GM18507 (cell line): ENCODE data around the gene SND1.

Source experiments
- DNase-seq: peaks from one replicate; pipeline ENCODE4 v3.0.0; 2011; ENCODE audit warnings: low read depth; ENCODE audit not compliant: insufficient read length; ENCODE audit errors: extremely low spot score
- FAIRE-seq: peaks from 2 replicates; lab custom pipeline; 2011; peaks lifted over from hg19 to GRCh38; lab: Jason Lieb, UNC

Gene SND1

DNA sequence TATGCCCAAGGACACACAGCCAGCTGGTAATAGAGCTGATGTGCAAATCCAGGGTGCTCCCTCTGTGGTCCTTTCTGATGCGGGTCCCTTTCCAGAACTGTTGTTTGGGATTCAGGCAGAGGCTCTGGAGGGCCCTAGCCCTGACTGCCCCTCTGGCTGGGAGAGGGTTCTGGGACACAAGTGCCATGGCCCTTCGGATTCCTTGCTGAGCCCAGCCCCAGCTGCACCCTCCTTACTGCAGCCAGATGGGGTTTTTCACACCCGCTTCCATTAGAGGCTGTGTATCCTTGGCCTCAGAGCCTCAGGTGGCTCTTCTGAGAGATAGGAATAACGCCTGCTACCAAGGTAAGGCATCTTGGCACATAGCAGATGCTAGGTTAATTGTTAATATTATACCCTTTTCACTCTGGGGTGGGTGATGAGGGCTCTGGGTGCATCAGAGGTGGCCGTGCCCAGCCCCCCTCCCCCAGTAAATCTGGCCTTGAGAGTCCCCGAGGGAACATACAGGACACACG is 469.0 kb downstream of the SND1 start:
- FAIRE-seq: no peak
- DNase-seq: no peak

DNA sequence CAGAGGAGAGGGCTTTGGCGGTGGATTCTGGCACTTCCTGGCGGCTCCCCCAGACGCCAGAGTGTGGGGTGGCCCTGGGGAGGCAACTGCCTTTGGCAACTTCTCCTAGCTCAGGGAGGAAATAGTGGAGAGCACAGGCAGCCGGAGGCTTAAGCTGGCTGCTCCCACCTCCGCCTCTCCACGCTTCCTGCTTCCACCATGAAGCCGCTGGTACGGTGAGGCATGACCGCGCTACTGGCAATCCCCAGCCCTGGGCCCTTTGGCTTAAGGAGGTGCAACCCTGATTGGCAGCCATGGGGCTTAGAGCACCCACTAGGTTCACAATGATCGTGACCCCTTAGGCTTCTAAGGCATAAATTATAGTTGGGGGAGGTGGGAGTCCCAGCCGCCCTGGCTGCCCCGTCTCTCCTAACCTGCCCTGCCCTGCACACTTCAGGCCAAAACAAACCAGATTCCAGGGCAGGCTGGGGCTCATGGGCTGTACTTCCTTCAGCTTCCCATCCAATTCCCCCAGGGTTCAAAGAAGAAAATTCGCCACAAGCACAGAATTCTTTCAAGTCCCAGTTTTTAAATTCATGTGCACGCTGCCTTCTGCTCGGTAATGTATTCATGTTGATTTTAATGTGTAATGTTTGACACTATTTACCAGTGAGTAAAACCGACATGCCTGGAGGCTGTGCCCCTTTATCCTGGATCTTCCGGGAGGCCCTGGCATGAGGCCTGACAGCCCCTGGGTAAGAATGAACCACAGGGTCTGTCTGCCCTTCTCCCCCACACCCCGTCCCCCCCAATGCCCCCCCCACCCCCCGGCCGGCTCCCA is 469.9 kb downstream of the SND1 start:
- DNase-seq (no peak), FAIRE-seq (no peak)

DNA sequence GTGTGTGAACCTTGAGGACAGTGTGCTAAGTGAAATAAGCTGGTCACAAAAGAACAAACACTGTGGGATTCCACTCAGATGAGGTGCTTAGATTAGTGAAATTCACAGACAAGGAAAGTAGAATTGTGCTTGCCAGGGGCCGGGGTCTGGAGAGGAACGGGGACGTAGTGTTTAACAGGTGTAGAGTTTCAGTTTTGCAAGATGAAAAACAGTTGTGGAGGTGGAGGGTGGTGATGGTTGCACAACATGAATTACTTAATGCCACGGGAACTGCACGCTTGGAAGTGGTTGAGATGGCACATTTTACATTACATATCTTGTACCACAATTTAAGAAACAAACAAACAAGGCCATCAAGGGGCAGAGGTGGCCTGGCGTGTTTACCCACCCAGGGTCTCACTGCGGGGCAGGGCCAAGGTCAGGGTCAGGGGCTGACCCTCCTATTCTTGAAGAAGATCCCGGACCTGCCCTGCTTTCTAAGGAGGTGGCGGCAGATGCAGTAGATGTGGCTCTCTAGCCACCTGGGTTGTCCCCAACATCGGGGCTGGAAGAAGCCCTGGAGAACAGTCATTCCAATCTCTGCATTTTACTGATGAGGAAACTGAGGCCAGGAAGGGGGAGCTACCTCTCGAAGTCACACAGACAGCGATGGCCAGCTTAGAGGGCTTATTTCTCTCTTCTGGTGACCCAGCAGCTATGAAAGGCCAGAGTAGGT is 470.7 kb downstream of the SND1 start:
- DNase-seq (no peak), FAIRE-seq (no peak)

DNA sequence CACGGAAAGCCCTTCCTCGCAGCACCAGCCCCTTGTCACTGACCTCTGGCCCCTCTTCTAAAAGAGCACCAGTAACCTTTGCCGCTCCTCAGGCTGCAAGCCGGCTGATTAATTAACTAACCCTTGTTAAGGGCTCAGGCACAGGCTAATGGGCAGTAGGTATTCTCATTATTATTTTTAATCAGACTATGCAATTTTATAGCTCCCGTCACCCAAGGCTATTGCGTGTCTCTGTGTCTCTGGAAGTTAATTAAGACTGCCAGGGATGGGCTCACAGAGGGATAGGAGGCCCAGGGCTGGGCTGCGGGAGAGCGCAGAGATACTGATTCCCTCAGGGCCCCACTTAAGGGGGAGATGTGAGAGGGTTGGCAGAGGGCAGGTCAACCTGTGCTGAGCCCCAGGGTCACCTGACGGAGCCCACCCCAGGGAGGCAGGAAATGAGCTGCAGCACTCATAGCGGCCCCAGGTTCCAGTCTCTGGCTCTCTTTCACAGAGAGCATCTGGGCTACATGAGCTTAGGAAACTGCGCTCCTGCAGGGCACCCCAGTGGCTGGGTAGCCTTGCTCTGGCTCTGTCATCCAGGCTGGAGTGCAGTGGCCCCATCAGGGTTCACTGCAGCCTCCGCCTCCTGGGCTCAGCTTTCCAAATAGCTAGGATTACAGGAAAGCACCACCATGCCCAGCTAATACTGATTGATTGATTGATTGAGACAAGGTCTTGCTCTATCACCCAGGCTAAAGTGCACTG is 471.5 kb downstream of the SND1 start:
- FAIRE-seq (no peak), DNase-seq (no peak)

DNA sequence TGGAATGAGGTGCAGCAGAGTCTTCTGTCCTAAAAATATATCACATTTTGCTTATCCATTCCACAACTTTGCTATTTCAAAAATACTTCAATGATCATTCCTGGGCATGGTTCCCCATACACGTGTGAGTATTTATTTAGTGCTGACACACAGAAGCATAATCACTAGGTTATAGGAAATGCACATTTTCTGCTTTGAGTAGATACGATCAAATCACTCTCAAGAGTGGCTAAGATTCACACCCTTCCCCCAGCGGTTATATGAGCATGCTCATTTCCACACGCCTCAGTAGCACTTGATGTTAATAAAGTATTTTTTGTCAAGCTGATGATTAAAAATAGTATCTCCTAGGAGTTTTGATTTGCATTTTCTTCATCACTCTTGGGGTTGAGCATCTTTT is 472.8 kb downstream of the SND1 start:
- FAIRE-seq (no peak), DNase-seq (no peak)

DNA sequence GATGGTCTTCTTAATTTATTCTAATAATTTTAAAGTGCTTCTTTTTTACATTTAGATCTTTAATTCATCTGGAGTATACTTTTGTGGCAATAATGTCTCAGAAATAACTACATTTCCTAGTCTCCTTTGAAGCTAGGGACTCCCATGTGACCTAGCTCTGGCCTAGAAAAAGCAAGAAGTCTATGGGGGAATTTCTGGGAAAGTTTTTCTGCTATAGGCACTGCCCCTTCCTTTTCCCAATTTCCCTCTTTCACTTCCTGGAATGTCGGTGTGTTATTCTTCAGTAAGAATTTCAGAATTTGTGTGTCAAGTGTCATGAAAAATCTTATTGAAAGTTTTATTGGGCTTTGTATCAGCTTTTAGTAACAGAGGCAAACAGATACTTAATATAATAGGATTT is 473.8 kb downstream of the SND1 start:
- FAIRE-seq: no peak
- DNase-seq: no peak

DNA sequence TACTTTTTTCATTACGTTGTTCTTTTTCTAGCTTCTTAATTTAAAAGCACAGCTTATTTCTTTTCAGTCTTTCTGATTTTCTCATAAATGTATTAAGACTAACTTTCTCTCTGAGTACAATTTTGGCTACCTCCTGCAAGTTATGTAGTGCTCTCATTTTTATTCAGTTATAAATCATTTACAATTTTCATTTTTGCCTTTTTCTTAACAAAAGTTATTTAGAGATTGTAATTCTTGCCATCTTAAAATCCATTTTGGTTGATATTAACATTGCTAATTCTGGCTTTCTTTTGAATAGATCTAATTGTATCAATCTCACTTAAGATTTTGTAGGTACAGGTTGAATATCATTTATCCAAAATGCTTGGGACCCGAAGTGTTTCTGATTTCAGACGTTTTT is 476.4 kb downstream of the SND1 start:
- DNase-seq (no peak), FAIRE-seq (no peak)

DNA sequence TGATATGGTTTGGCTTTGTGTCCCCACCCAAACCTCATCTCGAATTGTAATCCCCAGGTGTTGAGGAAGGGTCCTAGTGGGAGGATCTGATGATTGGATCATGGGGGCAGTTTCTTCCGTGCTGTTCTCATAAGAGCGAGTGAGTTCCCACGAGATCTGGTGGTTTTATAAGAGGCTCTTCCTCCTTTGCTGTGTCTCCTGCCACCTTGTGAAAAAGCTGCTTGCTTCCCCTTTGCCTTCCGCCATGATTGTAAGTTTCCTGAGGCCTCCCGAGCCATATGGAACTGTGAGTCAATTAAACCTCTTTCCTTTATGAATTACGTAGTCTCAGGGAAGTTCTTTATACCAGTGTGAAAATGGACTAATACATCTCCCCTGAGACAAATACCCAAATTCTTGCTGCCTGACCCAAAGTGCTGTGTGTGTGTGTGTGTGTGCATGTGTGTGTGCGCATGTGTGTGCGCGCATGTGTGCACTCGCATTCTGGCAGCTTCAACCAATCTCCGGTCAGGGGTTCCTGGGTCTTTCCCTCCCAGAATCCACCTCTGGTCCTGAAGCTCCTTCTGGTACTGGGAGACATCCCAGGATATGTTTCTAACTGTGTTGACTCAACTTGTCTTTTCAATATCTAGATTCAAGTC is 477.4 kb downstream of the SND1 start:
- no peak for FAIRE-seq
- DNase-seq: no peak

DNA sequence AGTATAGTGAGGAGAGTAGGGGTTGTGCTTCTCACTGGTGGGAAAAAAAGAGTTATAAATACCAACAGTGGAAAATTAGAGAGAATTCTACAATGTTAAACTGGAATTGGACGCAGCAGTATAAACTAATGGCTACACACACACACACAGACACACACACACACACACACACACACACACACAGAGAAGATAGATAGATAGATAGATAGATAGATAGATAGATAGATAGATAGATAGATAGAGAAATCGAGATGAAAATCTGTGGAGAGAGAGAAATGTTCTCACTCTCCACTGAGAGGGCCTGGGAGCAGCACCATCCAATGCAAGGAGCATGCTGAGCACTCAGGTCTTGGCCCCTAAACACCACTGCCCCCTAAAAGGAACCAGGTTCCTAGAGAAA is 479.1 kb downstream of the SND1 start:
- FAIRE-seq (no peak), DNase-seq (no peak)

DNA sequence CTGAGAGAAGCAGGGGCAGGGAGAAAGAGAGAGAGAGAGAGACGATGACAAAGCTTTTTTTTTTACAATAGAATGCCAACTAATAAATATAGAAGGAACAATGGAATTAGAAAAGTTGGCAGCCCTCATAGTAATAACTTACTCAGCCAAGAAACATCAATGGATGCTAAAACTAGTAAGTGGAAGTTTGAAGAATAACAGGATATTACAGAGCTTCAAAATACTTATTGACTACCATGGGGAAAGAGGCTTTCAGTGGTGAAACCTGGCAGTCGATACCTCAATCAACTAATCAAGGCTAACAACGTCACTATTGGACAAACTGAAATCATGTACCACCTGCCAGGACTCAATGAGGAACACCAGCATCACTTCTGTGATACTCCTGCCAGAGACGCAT is 479.7 kb downstream of the SND1 start:
- DNase-seq (no peak), FAIRE-seq (no peak)

DNA sequence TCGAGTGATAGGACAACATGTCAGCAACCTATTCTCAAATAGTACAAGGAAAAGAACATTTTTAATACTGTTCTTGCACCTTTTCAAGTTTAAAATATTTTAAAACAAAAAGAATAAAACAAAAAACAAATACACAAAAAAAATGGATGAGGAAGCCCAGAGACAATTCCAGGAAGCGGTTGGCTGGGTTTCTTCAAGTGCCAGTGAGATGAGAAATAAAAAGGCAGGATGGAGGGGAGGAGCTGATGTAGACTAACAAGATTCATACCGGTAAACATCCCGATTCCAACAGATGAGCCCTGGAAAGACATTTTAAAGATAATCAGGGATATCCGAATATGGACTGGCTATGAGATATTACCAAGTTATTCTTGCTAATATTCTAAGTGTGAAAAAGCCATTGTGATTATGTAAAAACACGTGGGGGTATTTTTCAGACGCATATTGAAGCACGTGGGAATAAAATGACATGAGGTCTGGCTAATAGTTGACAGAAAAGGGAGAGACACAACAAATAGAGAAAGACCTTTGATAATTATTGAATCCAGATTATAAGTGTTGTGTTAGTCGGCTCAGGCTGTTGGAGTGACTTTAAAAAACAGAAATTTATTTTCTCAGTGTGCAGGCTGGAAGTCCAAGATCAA is 480.6 kb downstream of the SND1 start:
- no peak for FAIRE-seq
- no peak for DNase-seq

DNA sequence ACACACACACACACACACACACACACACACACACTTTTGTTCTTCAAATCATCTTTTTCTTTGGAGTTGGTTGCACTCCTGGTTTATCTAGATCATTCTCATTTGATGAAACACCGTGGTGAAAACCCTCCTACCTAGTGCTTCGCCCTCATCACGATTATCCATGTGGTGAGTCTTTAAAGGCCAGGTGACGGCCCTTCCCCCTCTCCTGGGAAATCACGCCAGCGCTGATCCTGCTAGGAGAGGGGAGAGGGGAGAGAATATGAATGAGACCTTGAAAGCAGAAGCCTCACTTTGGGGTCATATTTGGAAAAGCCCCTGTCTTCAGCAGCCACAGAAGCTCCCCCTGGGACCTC is 483.1 kb downstream of the SND1 start:
- DNase-seq: no peak
- no peak for FAIRE-seq

DNA sequence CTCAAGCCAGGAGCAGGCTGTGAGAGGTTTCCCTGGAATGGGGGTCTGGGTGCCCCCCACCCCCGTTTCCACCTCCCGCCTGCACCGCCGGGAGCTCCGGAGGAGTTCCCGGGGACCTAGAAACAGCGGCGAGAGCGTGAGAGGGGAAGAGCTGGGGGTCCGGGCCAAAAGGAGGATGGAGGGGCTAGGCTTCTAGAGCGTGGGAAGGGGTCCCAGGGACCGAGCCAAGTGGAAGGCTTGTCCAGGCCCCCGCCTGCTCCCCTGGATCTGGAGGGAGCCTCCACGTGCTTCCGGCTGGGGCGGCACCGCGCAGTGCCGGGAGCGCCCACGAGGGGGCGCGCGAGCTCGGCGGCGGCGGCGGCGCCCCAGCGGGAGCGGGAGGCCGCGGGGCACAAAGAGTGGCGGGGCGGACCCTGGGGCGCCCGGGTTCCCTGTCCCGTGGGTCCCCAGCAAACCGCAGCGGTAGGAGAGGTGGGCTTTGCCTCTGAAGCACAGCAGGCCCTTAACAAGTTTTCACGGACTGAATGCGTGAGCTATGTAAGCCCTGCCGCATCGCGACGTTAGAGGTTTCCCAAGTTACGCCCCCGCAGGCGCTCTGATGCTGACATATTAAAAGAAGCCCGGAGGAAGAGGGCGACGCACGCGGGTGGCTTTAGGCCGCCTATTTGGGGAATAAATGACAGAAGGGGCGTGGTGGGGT is 483.7 kb downstream of the SND1 start:
- FAIRE-seq (peak; percentile 46), DNase-seq (peak; percentile 78)

DNA sequence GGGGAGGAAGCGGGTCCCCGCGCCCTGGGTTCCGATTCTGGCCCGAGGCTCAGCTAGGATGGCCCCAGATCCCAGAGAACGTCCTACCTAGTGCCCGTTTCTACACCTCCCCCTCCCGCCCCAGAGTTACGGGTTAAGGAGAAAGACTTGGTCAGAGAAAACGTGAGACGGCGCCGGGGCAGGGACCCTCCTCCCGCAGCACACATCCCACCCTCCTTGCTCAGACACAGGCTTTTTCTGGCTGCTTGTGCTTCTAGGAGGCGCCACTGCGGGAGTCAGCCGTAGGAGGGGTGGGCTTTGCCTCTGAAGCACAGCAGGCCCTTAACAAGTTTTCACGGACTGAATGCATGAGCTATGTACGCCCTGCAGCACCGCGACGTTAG is 484.2 kb downstream of the SND1 start:
- FAIRE-seq (no peak), DNase-seq (no peak)

DNA sequence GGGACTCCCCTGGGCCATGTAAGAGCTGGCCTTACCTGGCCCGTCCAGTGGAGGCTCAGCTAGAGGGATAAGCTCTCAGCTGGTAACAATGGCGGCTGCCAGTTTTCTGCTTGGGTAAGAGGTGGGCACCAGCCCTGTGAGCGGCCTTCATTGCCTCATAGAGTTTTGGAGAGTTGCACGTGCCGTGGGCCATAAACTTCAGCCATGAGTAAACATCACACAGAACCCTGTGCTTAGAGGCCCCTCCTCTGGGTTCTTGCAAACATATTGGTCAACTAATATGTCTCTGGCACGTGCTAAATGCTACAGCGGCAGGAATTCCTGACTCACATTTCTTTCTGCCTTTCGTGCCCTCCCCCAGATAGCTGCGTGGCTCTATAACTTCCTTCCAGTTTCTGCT is 485.2 kb downstream of the SND1 start:
- FAIRE-seq (no peak), DNase-seq (no peak)

DNA sequence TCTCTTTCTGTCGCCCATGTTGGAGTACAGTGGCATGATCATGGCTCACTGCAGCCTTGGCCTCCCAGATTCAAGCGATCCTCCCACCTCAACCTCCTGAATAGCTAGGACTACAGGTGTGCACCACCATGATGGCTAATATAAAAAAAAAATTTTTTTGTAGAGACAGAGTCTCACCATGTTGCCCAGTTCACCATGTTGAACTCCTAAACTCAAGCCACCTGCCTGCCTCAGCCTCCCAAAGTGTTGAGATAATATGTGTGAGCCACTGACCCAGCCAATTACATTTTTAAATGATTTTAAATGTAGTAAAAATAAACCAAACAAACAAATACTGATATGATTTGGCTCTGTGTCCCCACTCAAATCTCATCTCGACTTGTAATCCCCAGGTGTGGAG is 487.4 kb downstream of the SND1 start:
- no peak for DNase-seq
- no peak for FAIRE-seq

DNA sequence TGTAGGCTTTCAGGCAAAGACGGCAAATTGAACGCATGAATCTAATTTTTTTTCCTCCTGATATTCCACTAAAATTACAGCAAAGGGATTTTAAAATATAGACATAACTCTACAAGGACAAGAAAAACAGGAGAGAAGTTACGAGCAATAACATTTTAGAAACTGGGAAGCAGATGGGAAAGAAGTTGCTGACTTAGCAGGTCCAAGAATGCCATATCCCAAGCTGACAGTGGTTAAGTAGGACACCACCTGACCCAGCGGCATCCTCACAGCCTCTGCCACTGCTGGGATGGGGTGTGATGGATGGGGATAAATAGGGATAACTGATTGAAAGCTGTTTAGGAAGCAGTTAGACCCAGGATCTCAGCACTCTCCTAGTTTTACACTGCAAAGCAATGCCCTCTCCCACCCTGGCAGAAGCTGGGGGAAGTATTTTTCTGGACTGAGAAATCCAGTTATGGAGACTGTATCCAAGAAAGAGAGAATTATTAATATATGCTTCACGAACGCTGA is 489.7 kb downstream of the SND1 start:
- no peak for DNase-seq
- no peak for FAIRE-seq
